Measurements from ENCODE around the gene CBY2. TPM values are rescaled to one million over a fixed set of nuclear protein-coding genes. Genes with fewer than 3 reads are reported as not detected.
"Not testable (repeated sequence)": the region's sequence is repeated elsewhere in the genome, so short reads cannot be mapped to it uniquely, and the experiment has no call there.

Gene CBY2
- total RNA-seq, 2 experiments from 2014 or later: not detected

- DNase-seq: no peak
- Mint-ChIP-seq H3K27me3 (no peaks in the 10 kb centered on the region), H3K27ac (no peak overlapping the region), H3K4me1 (no peaks in the 10 kb centered on the region), H3K36me3 (no peaks in the 10 kb centered on the region), H3K4me3 (no peak overlapping the region), H3K9me3 (peaks cover 2% of the 10 kb centered on the region)
- POLR2A ChIA-PET: no interaction called here
- no peak for ATAC-seq (ENCODE audit: low read depth)
These were observed 40.9 kb downstream of the CBY2 start for GRCh38 chr13:45742985-45743384.

- H3K9me3 Mint-ChIP-seq: no peaks in the 10 kb centered on the region
- no peak overlapping the region for H3K4me3 Mint-ChIP-seq
- H3K27ac Mint-ChIP-seq: no peak overlapping the region
- POLR2A ChIA-PET: no interaction called here
- peaks cover 3% of the 10 kb centered on the region for H3K27me3 Mint-ChIP-seq
- ATAC-seq (ENCODE audit: low read depth) (no peak), DNase-seq (no peak)
- no peaks in the 10 kb centered on the region for H3K36me3 Mint-ChIP-seq
- H3K4me1 Mint-ChIP-seq: no peaks in the 10 kb centered on the region
These were observed 42.9 kb downstream of the CBY2 start for GRCh38 chr13:45744979-45745378.

DNA sequence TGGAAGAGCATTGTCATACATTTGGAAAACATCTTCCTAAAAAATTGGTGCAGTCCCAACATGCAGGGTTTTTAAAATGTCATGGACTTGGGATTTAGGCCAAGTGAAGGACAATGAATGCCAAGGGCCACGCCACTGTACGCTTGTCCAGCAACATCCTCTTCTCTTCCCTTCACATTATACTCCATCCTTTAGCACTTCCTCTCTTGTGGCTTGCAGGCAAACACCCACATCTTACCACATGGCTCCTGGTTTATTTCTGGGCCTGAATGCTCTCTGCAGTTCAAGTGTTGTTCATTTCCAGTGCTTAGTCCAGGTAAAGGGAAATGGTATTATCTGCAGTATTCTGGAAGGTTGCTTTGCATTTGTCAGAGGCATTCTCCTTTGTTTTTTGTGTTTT is 45.0 kb downstream of the CBY2 start:
- H3K4me1 Mint-ChIP-seq: no peaks in the 10 kb centered on the region
- H3K27me3 Mint-ChIP-seq: peaks cover 6% of the 10 kb centered on the region
- no peaks in the 10 kb centered on the region for H3K36me3 Mint-ChIP-seq
- no peaks in the 10 kb centered on the region for H3K9me3 Mint-ChIP-seq
- no peak overlapping the region for H3K27ac Mint-ChIP-seq
- DNase-seq (no peak), ATAC-seq (ENCODE audit: low read depth) (no peak)
- POLR2A ChIA-PET: no interaction called here
- no peak overlapping the region for H3K4me3 Mint-ChIP-seq

DNA sequence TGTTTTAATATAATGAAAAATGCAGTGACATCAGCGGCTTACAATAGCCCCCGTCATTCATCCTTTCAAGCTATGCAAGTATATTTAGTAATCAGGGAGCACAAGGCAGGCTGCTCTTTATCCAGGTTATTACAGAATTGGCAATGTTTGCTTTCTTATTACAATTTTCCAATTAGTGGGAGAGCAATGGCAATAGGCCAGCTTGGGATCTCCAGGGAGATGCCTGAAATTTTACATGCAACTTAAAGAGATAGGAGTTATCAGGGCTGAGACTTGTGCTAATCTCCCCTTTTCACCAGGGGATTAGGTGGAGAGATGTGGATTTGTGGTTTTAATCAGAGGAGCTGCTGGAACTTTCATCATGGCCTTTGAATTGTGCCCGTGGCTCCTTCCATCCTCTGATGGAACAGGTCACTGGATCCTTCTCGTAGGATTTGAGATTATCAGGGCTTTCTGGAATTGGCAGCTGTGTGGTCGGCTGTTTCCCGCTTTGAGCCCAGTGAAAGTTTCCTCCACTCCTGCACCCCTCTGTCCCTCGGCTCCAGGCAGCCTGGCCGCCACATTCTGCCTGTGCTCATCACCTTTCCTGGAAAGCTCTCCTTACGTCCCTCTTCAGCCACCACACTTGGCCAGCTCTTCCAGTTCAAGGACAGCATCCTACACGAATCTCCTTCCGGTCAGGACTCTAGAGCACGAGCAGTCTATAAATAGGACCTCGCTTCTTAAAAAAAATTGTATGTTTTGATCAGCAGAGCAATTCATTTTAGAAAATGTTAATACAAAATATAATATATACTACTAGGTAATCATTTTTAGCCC is 47.0 kb downstream of the CBY2 start:
- ATAC-seq (ENCODE audit: low read depth) (no peak), DNase-seq (no peak)
- peaks cover 6% of the 10 kb centered on the region for H3K27me3 Mint-ChIP-seq
- H3K9me3 Mint-ChIP-seq: no peaks in the 10 kb centered on the region
- no peaks in the 10 kb centered on the region for H3K36me3 Mint-ChIP-seq
- no peak overlapping the region for H3K27ac Mint-ChIP-seq
- POLR2A ChIA-PET: no interaction called here
- H3K4me3 Mint-ChIP-seq: no peak overlapping the region
- no peaks in the 10 kb centered on the region for H3K4me1 Mint-ChIP-seq

GRCh38 chr13:45750566-45750965 is 48.4 kb downstream of the CBY2 start:
- Mint-ChIP-seq H3K9me3 (no peaks in the 10 kb centered on the region), H3K36me3 (no peaks in the 10 kb centered on the region), H3K27ac (no peak overlapping the region), H3K27me3 (peaks cover 6% of the 10 kb centered on the region), H3K4me1 (no peaks in the 10 kb centered on the region), H3K4me3 (no peak overlapping the region)
- ATAC-seq (ENCODE audit: low read depth) (no peak), DNase-seq (no peak)
- POLR2A ChIA-PET: no interaction called here

GRCh38 chr13:45751885-45752284 is 49.8 kb downstream of the CBY2 start:
- Mint-ChIP-seq H3K4me3 (no peak overlapping the region), H3K27ac (no peak overlapping the region), H3K27me3 (peaks cover 6% of the 10 kb centered on the region), H3K9me3 (no peaks in the 10 kb centered on the region), H3K4me1 (no peaks in the 10 kb centered on the region), H3K36me3 (no peaks in the 10 kb centered on the region)
- POLR2A ChIA-PET: no interaction called here
- DNase-seq (no peak), ATAC-seq (ENCODE audit: low read depth) (no peak)

DNA sequence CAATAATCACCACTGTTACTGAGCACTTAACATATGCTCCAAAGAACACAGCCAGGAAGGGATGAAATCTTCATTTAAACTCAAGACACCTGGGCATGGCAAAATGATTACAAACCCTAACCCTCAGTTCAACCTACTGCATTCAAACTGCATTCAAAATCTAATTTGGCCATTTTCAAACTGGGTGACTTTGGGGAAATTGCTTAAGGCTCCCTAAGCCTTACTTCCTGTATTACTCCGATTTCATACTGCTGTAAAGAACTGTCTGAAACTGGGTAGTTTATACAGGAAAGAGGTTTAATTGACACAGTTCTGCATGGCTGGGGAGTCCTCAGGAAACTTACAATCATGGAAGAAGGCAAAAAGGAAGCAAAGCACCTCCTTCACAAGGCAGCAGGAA is 50.4 kb downstream of the CBY2 start:
- Mint-ChIP-seq H3K27me3 (peaks cover 6% of the 10 kb centered on the region), H3K4me3 (no peak overlapping the region), H3K27ac (peak overlapping the region; percentile 13), H3K9me3 (no peaks in the 10 kb centered on the region), H3K4me1 (no peaks in the 10 kb centered on the region), H3K36me3 (no peaks in the 10 kb centered on the region)
- ATAC-seq (ENCODE audit: low read depth) (no peak), DNase-seq (no peak)
- POLR2A ChIA-PET: no interaction called here

GRCh38 chr13:45756498-45756897 is 54.4 kb downstream of the CBY2 start:
- ATAC-seq (ENCODE audit: low read depth); H3K4me1 Mint-ChIP-seq; H3K27ac Mint-ChIP-seq; H3K36me3 Mint-ChIP-seq; POLR2A ChIA-PET; H3K4me3 Mint-ChIP-seq; DNase-seq; H3K27me3 Mint-ChIP-seq: not testable (repeated sequence)
- H3K9me3 Mint-ChIP-seq: peaks cover 10% of the 10 kb centered on the region

GRCh38 chr13:45757589-45757988 is 55.5 kb downstream of the CBY2 start:
- POLR2A ChIA-PET; H3K4me3 Mint-ChIP-seq; H3K27me3 Mint-ChIP-seq; H3K36me3 Mint-ChIP-seq; DNase-seq; H3K4me1 Mint-ChIP-seq; H3K27ac Mint-ChIP-seq; ATAC-seq (ENCODE audit: low read depth): not testable (repeated sequence)
- peaks cover 10% of the 10 kb centered on the region for H3K9me3 Mint-ChIP-seq

- POLR2A ChIA-PET: no interaction called here
- peaks cover 4% of the 10 kb centered on the region for H3K9me3 Mint-ChIP-seq
- no peak for DNase-seq
- no peak overlapping the region for H3K4me3 Mint-ChIP-seq
- no peaks in the 10 kb centered on the region for H3K4me1 Mint-ChIP-seq
- no peak overlapping the region for H3K27ac Mint-ChIP-seq
- no peak for ATAC-seq (ENCODE audit: low read depth)
- H3K27me3 Mint-ChIP-seq: peaks cover 2% of the 10 kb centered on the region
- H3K36me3 Mint-ChIP-seq: no peaks in the 10 kb centered on the region
These were observed 61.3 kb downstream of the CBY2 start for GRCh38 chr13:45763419-45763818.

Other genes with a start within 250 kb of the CBY2 start
- gene COG3, start 237.4 kb upstream of the CBY2 start, total RNA-seq: 10 to 100 TPM; 26.2 to 28.4 TPM
- gene ERICH6B, start 86.6 kb upstream of the CBY2 start, total RNA-seq: not detected
- gene SIAH3, start 149.4 kb downstream of the CBY2 start, total RNA-seq: under 1 TPM; 0.36 to 0.62 TPM

All from activated naive CD8-positive, alpha-beta T cell treated with anti-CD3 and anti-CD28 coated beads, Interleukin-2, amount 10 ng/mL, durations not matched to agents 7 days and 5 days (primary cell).